ENCODE results near the gene FAM163B.

DNA sequence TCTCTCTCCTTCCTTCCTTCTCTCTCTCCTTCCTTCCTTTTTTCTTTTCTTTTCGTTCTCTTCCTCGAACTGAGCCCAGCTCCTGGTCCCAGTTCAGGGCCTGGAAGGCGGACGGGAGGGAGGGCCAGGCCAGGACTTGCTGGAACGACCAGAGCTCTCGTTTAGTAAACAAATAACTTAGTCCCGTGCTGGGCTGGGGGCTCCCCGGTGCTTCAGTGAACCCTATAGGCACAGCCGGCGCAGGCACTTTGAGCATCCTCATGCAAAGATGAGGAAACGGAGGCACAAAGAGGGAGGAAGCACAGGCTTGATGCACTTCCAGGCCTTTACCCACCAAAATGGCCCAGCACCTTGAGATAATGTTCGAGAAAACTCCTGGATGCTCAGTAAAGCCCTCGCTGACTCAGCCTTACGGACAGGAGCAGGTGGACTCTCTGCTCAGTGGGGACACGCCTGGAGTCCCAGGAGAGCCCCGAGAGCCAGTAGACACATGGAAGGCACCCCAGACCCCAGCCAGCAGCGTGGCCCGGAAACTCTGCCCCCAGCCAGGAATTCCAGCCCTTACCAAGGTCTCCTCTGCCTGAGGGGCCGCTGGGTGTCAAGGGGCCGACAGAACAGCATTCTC is 18.8 kb downstream of the FAM163B start:
- TF ChIP-seq, protein P1, sequence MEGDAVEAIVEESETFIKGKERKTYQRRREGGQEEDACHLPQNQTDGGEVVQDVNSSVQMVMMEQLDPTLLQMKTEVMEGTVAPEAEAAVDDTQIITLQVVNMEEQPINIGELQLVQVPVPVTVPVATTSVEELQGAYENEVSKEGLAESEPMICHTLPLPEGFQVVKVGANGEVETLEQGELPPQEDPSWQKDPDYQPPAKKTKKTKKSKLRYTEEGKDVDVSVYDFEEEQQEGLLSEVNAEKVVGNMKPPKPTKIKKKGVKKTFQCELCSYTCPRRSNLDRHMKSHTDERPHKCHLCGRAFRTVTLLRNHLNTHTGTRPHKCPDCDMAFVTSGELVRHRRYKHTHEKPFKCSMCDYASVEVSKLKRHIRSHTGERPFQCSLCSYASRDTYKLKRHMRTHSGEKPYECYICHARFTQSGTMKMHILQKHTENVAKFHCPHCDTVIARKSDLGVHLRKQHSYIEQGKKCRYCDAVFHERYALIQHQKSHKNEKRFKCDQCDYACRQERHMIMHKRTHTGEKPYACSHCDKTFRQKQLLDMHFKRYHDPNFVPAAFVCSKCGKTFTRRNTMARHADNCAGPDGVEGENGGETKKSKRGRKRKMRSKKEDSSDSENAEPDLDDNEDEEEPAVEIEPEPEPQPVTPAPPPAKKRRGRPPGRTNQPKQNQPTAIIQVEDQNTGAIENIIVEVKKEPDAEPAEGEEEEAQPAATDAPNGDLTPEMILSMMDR (IDR thresholded peaks at IDR 0.05; ENCODE audit: insufficient read depth, low read depth, low read length), result no peak
- no peak for TF ChIP-seq EZH2 (IDR thresholded peaks at IDR 0.05; ENCODE audit: insufficient read depth, low read length)
